Glutamatergic neuron (in vitro differentiated cells): ENCODE data around the gene DGKD. TPM values are rescaled to one million over a fixed set of nuclear protein-coding genes. Genes with fewer than 3 reads are reported as not detected.

Source experiments
- DNase-seq: peaks from one replicate; pipeline ENCODE4 v3.0.0; 2022
- H3K27ac Mint-ChIP-seq: one replicate; pipeline ENCODE4 v1.8.0; 2020; ENCODE audit warnings: mild to moderate bottlenecking, mixed read lengths, inconsistent platforms; ENCODE audit not compliant: unreplicated experiment
- H3K27me3 Mint-ChIP-seq: one replicate; pipeline ENCODE4 v1.8.0; 2020; ENCODE audit warnings: mild to moderate bottlenecking, moderate library complexity, mixed read lengths, inconsistent platforms; ENCODE audit not compliant: unreplicated experiment
- H3K36me3 Mint-ChIP-seq: one replicate; pipeline ENCODE4 v1.8.0; 2020; ENCODE audit warnings: mild to moderate bottlenecking, mixed read lengths, inconsistent platforms; ENCODE audit not compliant: unreplicated experiment
- H3K4me1 Mint-ChIP-seq: one replicate; pipeline ENCODE4 v1.8.0; 2020; ENCODE audit warnings: mild to moderate bottlenecking, low read depth, mixed read lengths, inconsistent platforms; ENCODE audit not compliant: unreplicated experiment
- H3K4me3 Mint-ChIP-seq: one replicate; pipeline ENCODE4 v1.8.0; 2020; ENCODE audit warnings: mild to moderate bottlenecking, mixed read lengths, inconsistent platforms; ENCODE audit not compliant: unreplicated experiment
- H3K9me3 Mint-ChIP-seq: one replicate; pipeline ENCODE4 v1.8.0; 2020; ENCODE audit warnings: mild to moderate bottlenecking, moderate library complexity, mixed read lengths, inconsistent platforms; ENCODE audit not compliant: unreplicated experiment
- CTCF ChIP-seq: fragments of 200-600 bp; sonication (generic); IDR thresholded peaks from one replicate; pipeline ENCODE4 v1.5.0; 2021; ENCODE audit not compliant: partially characterized antibody, unreplicated experiment
- total RNA-seq: library from RNA; stranded (reverse); fragmentation: NEBNext Ultra II Directional; extraction: Animal tissue kit (Norgen Biotek cat#: 25700); gene quantifications from one replicate; pipeline ENCODE4 v1.2.1, GENCODE V29; 2021; ENCODE audit not compliant: unreplicated experiment

The DGKD gene
- total RNA-seq, 1 donor from 2014 or later = 67.6 TPM

GRCh38 chr2:233359823-233360222 is 5.5 kb downstream of the DGKD start:
- H3K4me1 Mint-ChIP-seq = peaks cover 23% of the 10 kb centered on the region
- peak overlapping the region; percentile 14 for H3K27ac Mint-ChIP-seq
- no peak for TF ChIP-seq CTCF
- no peaks in the 10 kb centered on the region for H3K9me3 Mint-ChIP-seq
- DNase-seq = no peak
- no peak overlapping the region for H3K4me3 Mint-ChIP-seq
- peaks cover 4% of the 10 kb centered on the region for H3K27me3 Mint-ChIP-seq
- no peaks in the 10 kb centered on the region for H3K36me3 Mint-ChIP-seq

- no peaks in the 10 kb centered on the region for H3K27me3 Mint-ChIP-seq
- no peaks in the 10 kb centered on the region for H3K36me3 Mint-ChIP-seq
- H3K4me1 Mint-ChIP-seq = peaks cover 23% of the 10 kb centered on the region
- H3K9me3 Mint-ChIP-seq = no peaks in the 10 kb centered on the region
- no peak for TF ChIP-seq CTCF
- peak overlapping the region; percentile 0 for H3K27ac Mint-ChIP-seq
- no peak for DNase-seq
- no peak overlapping the region for H3K4me3 Mint-ChIP-seq
Observed at GRCh38 chr2:233360771-233361176, 6.5 kb downstream of the DGKD start.

- Mint-ChIP-seq H3K27ac (no peak overlapping the region), H3K9me3 (no peaks in the 10 kb centered on the region), H3K27me3 (no peaks in the 10 kb centered on the region), H3K4me3 (no peak overlapping the region), H3K36me3 (no peaks in the 10 kb centered on the region), H3K4me1 (peaks cover 20% of the 10 kb centered on the region)
- DNase-seq = no peak
- no peak for TF ChIP-seq CTCF
Observed at GRCh38 chr2:233361297-233361696, 7.0 kb downstream of the DGKD start.

- H3K9me3 Mint-ChIP-seq = no peaks in the 10 kb centered on the region
- H3K4me1 Mint-ChIP-seq = peaks cover 16% of the 10 kb centered on the region
- no peaks in the 10 kb centered on the region for H3K36me3 Mint-ChIP-seq
- DNase-seq = no peak
- no peak overlapping the region for H3K4me3 Mint-ChIP-seq
- no peak overlapping the region for H3K27ac Mint-ChIP-seq
- no peak for TF ChIP-seq CTCF
- no peaks in the 10 kb centered on the region for H3K27me3 Mint-ChIP-seq
Observed at GRCh38 chr2:233362742-233363141, 8.4 kb downstream of the DGKD start.

GRCh38 chr2:233363744-233364235 is 9.5 kb downstream of the DGKD start:
- no peak for TF ChIP-seq CTCF
- peaks cover 14% of the 10 kb centered on the region for H3K4me1 Mint-ChIP-seq
- H3K36me3 Mint-ChIP-seq = no peaks in the 10 kb centered on the region
- no peaks in the 10 kb centered on the region for H3K9me3 Mint-ChIP-seq
- DNase-seq = no peak
- H3K27ac Mint-ChIP-seq = no peak overlapping the region
- H3K27me3 Mint-ChIP-seq = no peaks in the 10 kb centered on the region
- no peak overlapping the region for H3K4me3 Mint-ChIP-seq
